ENCODE results near the gene PLSCR3.

PLSCR3 gene

DNA sequence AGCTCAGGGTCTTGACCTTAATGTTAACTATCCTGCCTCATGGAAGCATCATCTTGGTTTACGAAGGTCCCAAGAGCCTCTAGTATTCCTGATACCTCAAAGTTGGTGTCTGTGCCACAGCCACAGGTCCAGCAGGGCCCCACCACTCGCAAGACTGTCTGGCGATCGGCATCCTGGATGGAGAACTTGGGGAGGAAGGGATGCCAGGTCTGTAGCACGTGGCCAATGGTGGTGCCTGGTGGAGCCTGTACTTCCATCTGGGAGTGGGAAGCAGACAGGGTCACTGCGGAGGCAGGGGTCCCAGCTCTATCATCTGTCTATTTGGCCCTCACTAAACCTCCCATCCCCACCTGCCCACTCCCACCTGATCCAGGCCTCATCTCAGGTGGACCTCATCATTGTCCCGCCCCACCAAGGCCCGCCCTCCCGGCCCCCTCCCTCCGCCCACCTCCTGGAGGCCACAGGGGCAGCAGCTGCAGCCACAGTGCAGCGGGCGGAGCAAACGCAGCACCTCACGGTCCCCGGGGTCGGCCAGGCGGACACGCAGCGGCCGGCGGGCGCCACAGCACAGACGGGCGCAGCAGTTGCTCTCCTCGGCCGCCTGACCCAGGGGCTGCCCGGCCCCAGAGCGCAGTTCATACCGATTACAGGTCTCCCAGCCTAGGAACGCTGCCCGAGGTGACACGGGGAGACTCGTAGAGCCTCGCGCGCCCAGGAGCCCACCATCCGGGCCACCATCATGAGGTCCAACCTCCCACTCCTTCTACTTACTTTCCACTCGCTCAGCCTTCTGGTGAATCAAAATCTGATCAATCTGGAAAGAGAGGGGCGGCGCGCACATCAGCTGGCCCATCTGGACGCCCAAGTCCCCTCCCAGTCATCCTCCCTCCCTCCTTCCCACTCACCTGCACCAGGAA, 1.4 kb downstream of the PLSCR3 start:
- peak overlapping the region; percentile 82 for H3K4me3 ChIP-seq (ENCODE audit: control insufficient read depth, low read depth, low read length)
- TF ChIP-seq, protein P1, sequence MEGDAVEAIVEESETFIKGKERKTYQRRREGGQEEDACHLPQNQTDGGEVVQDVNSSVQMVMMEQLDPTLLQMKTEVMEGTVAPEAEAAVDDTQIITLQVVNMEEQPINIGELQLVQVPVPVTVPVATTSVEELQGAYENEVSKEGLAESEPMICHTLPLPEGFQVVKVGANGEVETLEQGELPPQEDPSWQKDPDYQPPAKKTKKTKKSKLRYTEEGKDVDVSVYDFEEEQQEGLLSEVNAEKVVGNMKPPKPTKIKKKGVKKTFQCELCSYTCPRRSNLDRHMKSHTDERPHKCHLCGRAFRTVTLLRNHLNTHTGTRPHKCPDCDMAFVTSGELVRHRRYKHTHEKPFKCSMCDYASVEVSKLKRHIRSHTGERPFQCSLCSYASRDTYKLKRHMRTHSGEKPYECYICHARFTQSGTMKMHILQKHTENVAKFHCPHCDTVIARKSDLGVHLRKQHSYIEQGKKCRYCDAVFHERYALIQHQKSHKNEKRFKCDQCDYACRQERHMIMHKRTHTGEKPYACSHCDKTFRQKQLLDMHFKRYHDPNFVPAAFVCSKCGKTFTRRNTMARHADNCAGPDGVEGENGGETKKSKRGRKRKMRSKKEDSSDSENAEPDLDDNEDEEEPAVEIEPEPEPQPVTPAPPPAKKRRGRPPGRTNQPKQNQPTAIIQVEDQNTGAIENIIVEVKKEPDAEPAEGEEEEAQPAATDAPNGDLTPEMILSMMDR (conservative IDR thresholded peaks at IDR 0.05; ENCODE audit: control insufficient read depth, insufficient read depth, low read depth, low read length), result no peak
- no peak for DNase-seq (ENCODE audit: low read depth)

DNA sequence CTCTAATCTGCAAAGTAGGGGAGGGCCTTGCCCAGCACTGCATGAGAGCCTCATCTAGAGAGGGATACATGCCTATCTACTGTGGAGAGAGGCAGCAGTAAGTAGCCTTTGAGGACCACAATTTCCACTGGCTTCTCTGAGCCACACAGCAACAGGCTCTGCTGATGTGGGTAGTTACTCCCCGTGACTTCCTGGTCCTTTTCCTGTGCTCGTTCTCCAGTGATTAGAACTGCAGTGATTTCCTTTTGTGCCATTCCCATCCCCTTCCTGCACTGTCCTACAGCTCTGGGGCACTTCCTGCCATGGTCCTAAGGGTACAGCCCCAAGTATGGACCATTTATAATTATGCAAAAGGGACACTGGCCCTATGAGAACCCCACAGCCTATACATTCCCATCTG, 3.0 kb downstream of the PLSCR3 start:
- no peak for DNase-seq (ENCODE audit: low read depth)
- TF ChIP-seq, protein P1 (conservative IDR thresholded peaks at IDR 0.05; ENCODE audit: control insufficient read depth, insufficient read depth, low read depth, low read length), result no peak

DNA sequence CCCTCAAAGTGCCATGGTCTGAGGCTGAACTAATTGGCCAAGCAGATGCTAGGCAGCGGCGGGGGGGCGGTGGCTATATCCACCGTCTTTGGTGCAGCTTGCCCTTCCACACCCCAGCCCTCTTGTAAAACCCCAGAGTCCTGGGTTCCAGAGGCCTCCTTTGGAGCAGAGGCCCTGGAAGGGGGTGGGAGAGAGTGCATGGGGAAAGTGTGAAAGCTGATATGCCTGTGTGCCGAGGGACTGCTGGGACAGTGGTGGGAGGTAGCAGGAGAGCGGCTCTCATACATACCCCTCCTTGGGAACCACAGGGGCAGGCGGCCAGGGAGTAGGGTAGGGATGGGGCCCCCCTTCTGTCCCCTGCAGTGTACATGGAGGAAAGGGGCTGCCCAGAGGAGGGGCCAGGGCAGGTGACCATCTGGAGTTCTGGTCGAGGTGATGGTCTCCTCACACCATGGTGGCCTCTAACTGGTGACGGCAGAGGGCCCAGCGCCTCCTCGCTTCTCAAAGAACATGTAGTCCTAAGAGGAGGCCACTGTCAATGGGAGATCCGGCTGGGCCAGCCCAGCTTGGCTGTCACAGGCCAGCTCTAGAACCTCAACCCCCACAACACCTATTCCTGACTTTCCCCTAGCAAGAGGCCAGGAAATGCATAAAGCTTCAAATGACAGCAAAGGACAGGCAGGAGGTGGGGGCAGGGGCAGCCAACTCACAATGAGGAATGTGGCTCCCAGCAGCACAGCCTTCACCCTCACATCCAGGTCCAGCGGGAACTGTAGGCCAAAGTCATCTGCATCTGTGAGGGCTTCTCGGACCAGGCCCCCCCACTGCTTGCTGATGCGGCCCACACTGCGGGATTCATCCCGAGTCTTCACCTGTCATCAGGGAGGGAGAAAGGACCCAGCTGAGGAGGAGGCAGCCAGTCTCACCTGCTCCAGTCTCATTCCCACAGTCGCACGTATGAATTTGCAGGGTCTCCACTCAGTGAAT, 4.1 kb downstream of the PLSCR3 start:
- no peak overlapping the region for H3K4me3 ChIP-seq (ENCODE audit: control insufficient read depth, low read depth, low read length)
- no peak for DNase-seq (ENCODE audit: low read depth)
- TF ChIP-seq, protein P1 (conservative IDR thresholded peaks at IDR 0.05; ENCODE audit: control insufficient read depth, insufficient read depth, low read depth, low read length), result no peak

More for the DNA sequence above, 3.0 kb downstream of the PLSCR3 start:
- H3K4me3 ChIP-seq (ENCODE audit: control insufficient read depth, low read depth, low read length), result no peak overlapping the region

GRCh38 chr17:7388856-7389255, 5.5 kb downstream of the PLSCR3 start:
- DNase-seq (ENCODE audit: low read depth), result no peak
- H3K4me3 ChIP-seq (ENCODE audit: control insufficient read depth, low read depth, low read length), result no peak overlapping the region
- TF ChIP-seq, protein P1 (conservative IDR thresholded peaks at IDR 0.05; ENCODE audit: control insufficient read depth, insufficient read depth, low read depth, low read length), result no peak

- TF ChIP-seq, protein P1 (conservative IDR thresholded peaks at IDR 0.05; ENCODE audit: control insufficient read depth, insufficient read depth, low read depth, low read length), result no peak
- peak overlapping the region; percentile 22 for H3K4me3 ChIP-seq (ENCODE audit: control insufficient read depth, low read depth, low read length)
- DNase-seq (ENCODE audit: low read depth), result no peak
These were observed 9.7 kb downstream of the PLSCR3 start for GRCh38 chr17:7384489-7385081.
